ENCODE measurements around the gene LTBR.

Gene LTBR

GRCh38 chr12:6354495-6355393 lies 29.2 kb upstream of the LTBR start:
- Histone ChIP-seq H3K36me3 (ENCODE audit: control insufficient read depth, insufficient read depth, low read length) (no peaks in the 10 kb centered on the region), H3K4me3 (replicated peaks; ENCODE audit: low read depth, low read length) (no peak overlapping the region), H3K27me3 (replicated peaks; ENCODE audit: control insufficient read depth, insufficient read depth, low read length) (no peaks in the 10 kb centered on the region; the same call in 1 of the 2 replicates)
- no peak for TF ChIP-seq CTCF (IDR thresholded peaks at IDR 0.05; ENCODE audit: insufficient read depth, low read length, poor library complexity, severe bottlenecking)
- no peak for DNase-seq (ENCODE audit: extremely low read depth, insufficient read length)

GRCh38 chr12:6355491-6356373 lies 28.2 kb upstream of the LTBR start:
- Histone ChIP-seq H3K36me3 (ENCODE audit: control insufficient read depth, insufficient read depth, low read length) (no peaks in the 10 kb centered on the region), H3K27me3 (replicated peaks; ENCODE audit: control insufficient read depth, insufficient read depth, low read length) (no peaks in the 10 kb centered on the region; the same call in 1 of the 2 replicates), H3K4me3 (replicated peaks; ENCODE audit: low read depth, low read length) (no peak overlapping the region)
- TF ChIP-seq CTCF (IDR thresholded peaks at IDR 0.05; ENCODE audit: insufficient read depth, low read length, poor library complexity, severe bottlenecking), result peak; percentile 15
- no peak for DNase-seq (ENCODE audit: extremely low read depth, insufficient read length)

DNA sequence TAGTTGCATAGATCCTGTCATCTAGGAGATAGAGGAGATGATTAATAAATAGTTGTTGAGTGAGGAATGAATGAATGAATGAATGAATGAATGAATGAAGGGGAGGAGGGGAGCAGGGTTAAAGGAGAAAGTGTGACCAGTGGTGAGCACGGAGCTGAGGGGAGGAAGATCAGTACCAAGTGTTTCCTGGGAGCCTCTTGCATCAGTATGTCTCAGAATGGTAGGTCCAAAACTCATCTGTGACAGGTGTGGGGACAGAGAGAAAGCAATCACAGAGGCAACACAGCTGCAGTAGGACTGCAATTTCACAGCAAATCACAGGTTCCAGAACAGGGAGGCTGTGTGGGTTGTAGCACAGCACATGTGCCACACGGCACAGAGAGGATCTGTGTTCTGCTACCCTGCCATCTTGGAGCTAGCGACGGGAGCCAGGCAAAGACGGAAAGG lies 27.6 kb upstream of the LTBR start:
- no peaks in the 10 kb centered on the region for H3K36me3 ChIP-seq (ENCODE audit: control insufficient read depth, insufficient read depth, low read length)
- H3K4me3 ChIP-seq (replicated peaks; ENCODE audit: low read depth, low read length), result no peak overlapping the region
- no peak for DNase-seq (ENCODE audit: extremely low read depth, insufficient read length)
- no peaks in the 10 kb centered on the region; the same call in 1 of the 2 replicates for H3K27me3 ChIP-seq (replicated peaks; ENCODE audit: control insufficient read depth, insufficient read depth, low read length)
- TF ChIP-seq CTCF (IDR thresholded peaks at IDR 0.05; ENCODE audit: insufficient read depth, low read length, poor library complexity, severe bottlenecking), result no peak

GRCh38 chr12:6358881-6359280 lies 25.1 kb upstream of the LTBR start:
- Histone ChIP-seq H3K27me3 (replicated peaks; ENCODE audit: control insufficient read depth, insufficient read depth, low read length) (no peaks in the 10 kb centered on the region; the same call in 1 of the 2 replicates), H3K4me3 (replicated peaks; ENCODE audit: low read depth, low read length) (no peak overlapping the region), H3K36me3 (ENCODE audit: control insufficient read depth, insufficient read depth, low read length) (no peaks in the 10 kb centered on the region)
- no peak for TF ChIP-seq CTCF (IDR thresholded peaks at IDR 0.05; ENCODE audit: insufficient read depth, low read length, poor library complexity, severe bottlenecking)
- no peak for DNase-seq (ENCODE audit: extremely low read depth, insufficient read length)

- Histone ChIP-seq H3K36me3 (ENCODE audit: control insufficient read depth, insufficient read depth, low read length) (no peaks in the 10 kb centered on the region), H3K4me3 (replicated peaks; ENCODE audit: low read depth, low read length) (no peak overlapping the region), H3K27me3 (replicated peaks; ENCODE audit: control insufficient read depth, insufficient read depth, low read length) (no peaks in the 10 kb centered on the region; the same call in 1 of the 2 replicates)
- TF ChIP-seq CTCF (IDR thresholded peaks at IDR 0.05; ENCODE audit: insufficient read depth, low read length, poor library complexity, severe bottlenecking), result no peak
- no peak for DNase-seq (ENCODE audit: extremely low read depth, insufficient read length)
These were observed 23.8 kb upstream of the LTBR start for GRCh38 chr12:6360080-6360571.

All from GM06990 (cell line).